GM12874 (cell line): ENCODE data around the gene HLA-DQA1.
A peak's percentile ranks its signal among the peaks of the same experiment; 100 is the strongest.

Source experiments
- CTCF ChIP-seq: IDR thresholded peaks from 2 replicates; pipeline ENCODE4 v1.5.1; 2011; ENCODE audit warnings: low read depth, mild to moderate bottlenecking, control low read depth, low read length, moderate library complexity; ENCODE audit not compliant: insufficient read depth

The HLA-DQA1 gene

GRCh38 chr6:32613475-32613874, 23.7 kb upstream of the HLA-DQA1 start:
- no peak for TF ChIP-seq CTCF

GRCh38 chr6:32614366-32615081, 22.7 kb upstream of the HLA-DQA1 start:
- TF ChIP-seq CTCF, result no peak

GRCh38 chr6:32615885-32616532, 21.2 kb upstream of the HLA-DQA1 start:
- TF ChIP-seq CTCF, result no peak

GRCh38 chr6:32617751-32618150, 19.5 kb upstream of the HLA-DQA1 start:
- TF ChIP-seq CTCF, result no peak

- TF ChIP-seq CTCF, result no peak
Observed at GRCh38 chr6:32621372-32621771, 15.8 kb upstream of the HLA-DQA1 start.

GRCh38 chr6:32622545-32623401, 14.4 kb upstream of the HLA-DQA1 start:
- peak; percentile 73 for TF ChIP-seq CTCF

GRCh38 chr6:32623693-32624092, 13.5 kb upstream of the HLA-DQA1 start:
- TF ChIP-seq CTCF, result no peak
